DOHH2 (cell line): ENCODE measurements around the gene SHISAL1.

ENCODE experiments used
- H3F3A ChIP-seq: fragments of 200-600 bp; sonication (generic), shearing (Covaris generic); 2 replicates; pipeline ENCODE4 v1.6.0; 2016; ENCODE audit warnings: antibody characterized with exemption, mild to moderate bottlenecking; ENCODE audit not compliant: control insufficient read depth, insufficient read depth
- H3K27ac ChIP-seq: fragments of 200-600 bp; sonication (generic); 2 replicates; pipeline ENCODE4 v1.5.1; 2014; ENCODE audit warnings: low read depth, mild to moderate bottlenecking, low read length, moderate library complexity
- H3K27me3 ChIP-seq: fragments of 200-600 bp; sonication (generic); 2 replicates; pipeline ENCODE4 v1.6.1; 2014; ENCODE audit warnings: mild to moderate bottlenecking, low read length, mixed read lengths; ENCODE audit not compliant: control insufficient read depth
- H3K36me3 ChIP-seq: fragments of 200-600 bp; sonication (generic); 2 replicates; pipeline ENCODE4 v1.6.1; 2014; ENCODE audit warnings: mild to moderate bottlenecking, low read length, moderate library complexity, mixed read lengths; ENCODE audit not compliant: control insufficient read depth
- H3K4me1 ChIP-seq: fragments of 200-600 bp; sonication (generic); 2 replicates; pipeline ENCODE4 v1.6.1; 2014; ENCODE audit warnings: mild to moderate bottlenecking, low read length, mixed read lengths; ENCODE audit not compliant: control insufficient read depth
- H3K4me2 ChIP-seq: fragments of 200-600 bp; sonication (generic); 2 replicates; pipeline ENCODE4 v1.6.0; 2014; ENCODE audit warnings: mild to moderate bottlenecking, low read length, moderate library complexity
- H3K4me3 ChIP-seq: fragments of 200-600 bp; sonication (generic); 2 replicates; pipeline ENCODE4 v1.5.1; 2014; ENCODE audit warnings: mild to moderate bottlenecking, low read length, mixed read lengths
- H3K79me2 ChIP-seq: fragments of 200-600 bp; sonication (generic); 2 replicates; pipeline ENCODE4 v1.6.1; 2014; ENCODE audit warnings: mild to moderate bottlenecking, low read length, mixed read lengths; ENCODE audit not compliant: control insufficient read depth
- H3K9me2 ChIP-seq: fragments of 200-600 bp; sonication (generic); replicated peaks from 2 replicates; pipeline ENCODE4 v1.6.1; 2014; ENCODE audit warnings: mild to moderate bottlenecking, low read length, mixed read lengths; ENCODE audit not compliant: control insufficient read depth
- H3K9me3 ChIP-seq: fragments of 200-600 bp; sonication (generic); 2 replicates; pipeline ENCODE4 v1.6.1; 2014; ENCODE audit warnings: antibody characterized with exemption, low read length, mixed read lengths; ENCODE audit not compliant: control insufficient read depth, insufficient read depth
- H4K20me1 ChIP-seq: fragments of 200-600 bp; sonication (generic); 2 replicates; pipeline ENCODE4 v1.6.0; 2014; ENCODE audit warnings: low read depth, mild to moderate bottlenecking, antibody characterized with exemption, low read length, moderate library complexity; ENCODE audit not compliant: control insufficient read depth, insufficient read depth
- EZH2phosphoT487 ChIP-seq: fragments of 200-600 bp; sonication (generic); IDR thresholded peaks from 2 replicates; pipeline ENCODE4 v1.6.1; 2017; ENCODE audit warnings: borderline replicate concordance, mild to moderate bottlenecking, antibody characterized with exemption, low read length, moderate library complexity, mixed read lengths
- TF ChIP-seq, protein P1 (sequence below): fragments of 200-600 bp; sonication (generic); IDR thresholded peaks from one replicate; pipeline ENCODE4 v1.5.1; 2014; ENCODE audit warnings: antibody characterized with exemption, mild to moderate bottlenecking, low read depth, low read length; ENCODE audit not compliant: poor library complexity, severe bottlenecking

SHISAL1 gene

DNA sequence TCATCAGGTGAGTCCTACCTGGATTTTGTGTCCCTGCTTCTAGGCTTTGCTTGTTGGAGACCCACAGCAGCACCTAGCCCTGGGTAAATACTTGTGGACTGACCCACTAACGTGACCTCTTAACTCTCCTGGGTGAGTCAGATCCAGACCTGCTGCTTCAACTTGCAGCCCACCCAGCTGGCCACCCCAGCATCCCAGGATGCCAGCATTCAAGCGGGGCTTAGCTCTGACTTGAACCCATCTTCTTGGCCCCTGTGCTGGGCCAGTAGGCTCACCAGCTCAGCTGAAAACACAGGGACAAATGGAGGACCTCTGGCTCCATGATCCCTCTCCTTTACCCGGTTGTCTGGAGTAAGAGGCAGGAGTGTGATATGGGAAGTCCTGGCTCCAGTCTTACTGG is 98.6 kb downstream of the SHISAL1 start:
- no peaks in the 10 kb centered on the region for H3K36me3 ChIP-seq
- H3K27ac ChIP-seq, result no peak overlapping the region
- H3K27me3 ChIP-seq, result no peaks in the 10 kb centered on the region
- no peak overlapping the region for H3K4me3 ChIP-seq
- H3K4me1 ChIP-seq, result peaks cover 1% of the 10 kb centered on the region
- TF ChIP-seq, protein P1, sequence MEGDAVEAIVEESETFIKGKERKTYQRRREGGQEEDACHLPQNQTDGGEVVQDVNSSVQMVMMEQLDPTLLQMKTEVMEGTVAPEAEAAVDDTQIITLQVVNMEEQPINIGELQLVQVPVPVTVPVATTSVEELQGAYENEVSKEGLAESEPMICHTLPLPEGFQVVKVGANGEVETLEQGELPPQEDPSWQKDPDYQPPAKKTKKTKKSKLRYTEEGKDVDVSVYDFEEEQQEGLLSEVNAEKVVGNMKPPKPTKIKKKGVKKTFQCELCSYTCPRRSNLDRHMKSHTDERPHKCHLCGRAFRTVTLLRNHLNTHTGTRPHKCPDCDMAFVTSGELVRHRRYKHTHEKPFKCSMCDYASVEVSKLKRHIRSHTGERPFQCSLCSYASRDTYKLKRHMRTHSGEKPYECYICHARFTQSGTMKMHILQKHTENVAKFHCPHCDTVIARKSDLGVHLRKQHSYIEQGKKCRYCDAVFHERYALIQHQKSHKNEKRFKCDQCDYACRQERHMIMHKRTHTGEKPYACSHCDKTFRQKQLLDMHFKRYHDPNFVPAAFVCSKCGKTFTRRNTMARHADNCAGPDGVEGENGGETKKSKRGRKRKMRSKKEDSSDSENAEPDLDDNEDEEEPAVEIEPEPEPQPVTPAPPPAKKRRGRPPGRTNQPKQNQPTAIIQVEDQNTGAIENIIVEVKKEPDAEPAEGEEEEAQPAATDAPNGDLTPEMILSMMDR, result no peak
- no peak for TF ChIP-seq EZH2phosphoT487
- H3K79me2 ChIP-seq, result no peaks in the 10 kb centered on the region
- no peaks in the 10 kb centered on the region for H3F3A ChIP-seq
- H3K9me3 ChIP-seq, result peaks cover under 1% of the 10 kb centered on the region; the same call in 1 of the 2 replicates
- no peaks in the 10 kb centered on the region for H3K9me2 ChIP-seq
- no peak overlapping the region for H3K4me2 ChIP-seq
- H4K20me1 ChIP-seq, result no peaks in the 10 kb centered on the region

- H3K9me2 ChIP-seq, result no peaks in the 10 kb centered on the region
- no peak overlapping the region for H3K4me3 ChIP-seq
- H3K27ac ChIP-seq, result no peak overlapping the region
- no peaks in the 10 kb centered on the region for H3K27me3 ChIP-seq
- H4K20me1 ChIP-seq, result no peaks in the 10 kb centered on the region
- no peaks in the 10 kb centered on the region for H3K36me3 ChIP-seq
- no peaks in the 10 kb centered on the region for H3K79me2 ChIP-seq
- no peaks in the 10 kb centered on the region for H3F3A ChIP-seq
- no peak for TF ChIP-seq EZH2phosphoT487
- TF ChIP-seq, protein P1, result no peak
- peaks cover 4% of the 10 kb centered on the region; the same call in 1 of the 2 replicates for H3K9me3 ChIP-seq
- H3K4me2 ChIP-seq, result no peak overlapping the region
- H3K4me1 ChIP-seq, result peaks cover 7% of the 10 kb centered on the region
Measured at GRCh38 chr22:44213489-44214043, 99.2 kb downstream of the SHISAL1 start.

DNA sequence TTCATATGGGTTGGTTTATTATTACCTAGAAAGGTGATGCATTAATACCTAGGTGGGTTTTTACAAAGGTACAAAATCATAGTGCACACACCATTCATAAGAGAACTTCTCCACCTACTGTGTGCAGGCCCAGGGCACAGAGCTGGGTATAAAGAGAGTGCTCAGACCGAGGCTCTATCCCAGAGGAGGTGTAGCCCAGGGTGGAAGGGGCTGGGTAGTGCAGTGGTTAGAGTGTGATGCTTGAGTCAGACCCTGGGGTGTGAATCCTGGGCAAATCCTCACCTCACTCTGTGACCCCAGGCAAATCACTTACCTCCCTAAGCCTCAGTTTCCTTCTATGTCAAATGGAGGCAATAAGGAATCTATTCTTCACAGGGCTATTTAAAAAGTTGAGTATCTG is 99.8 kb downstream of the SHISAL1 start:
- Histone ChIP-seq H3K4me1 (peaks cover 13% of the 10 kb centered on the region), H3K4me2 (no peak overlapping the region), H3F3A (no peaks in the 10 kb centered on the region), H3K4me3 (no peak overlapping the region), H3K9me2 (no peaks in the 10 kb centered on the region), H4K20me1 (no peaks in the 10 kb centered on the region), H3K27ac (no peak overlapping the region), H3K79me2 (no peaks in the 10 kb centered on the region), H3K9me3 (peaks cover 4% of the 10 kb centered on the region; the same call in 1 of the 2 replicates), H3K36me3 (no peaks in the 10 kb centered on the region), H3K27me3 (no peaks in the 10 kb centered on the region)
- no peak for TF ChIP-seq EZH2phosphoT487
- TF ChIP-seq, protein P1, result no peak
